ENCODE data around the gene PRKCZ. TPM values are rescaled to one million over a fixed set of nuclear protein-coding genes. Genes with fewer than 3 reads are reported as not detected.
"Not testable (repeated sequence)": the region's sequence is repeated elsewhere in the genome, so short reads cannot be mapped to it uniquely, and the experiment has no call there.

The PRKCZ gene
- total and polyA plus RNA-seq, 2 of the 4 experiments (the other 2 are of a cell fraction): 2.0 to 3.5 TPM

GRCh38 chr1:2121794-2122193 is 71.6 kb downstream of the PRKCZ start:
- POLR2A ChIA-PET (ENCODE audit: unreplicated experiment): not testable (repeated sequence)

More at GRCh38 chr1:2121794-2122193, 71.6 kb downstream of the PRKCZ start:
- ATAC-seq (ENCODE audit: low read depth); H3K27ac ChIP-seq (ENCODE audit: insufficient read depth, low read length); H3K14ac ChIP-seq (replicated peaks; ENCODE audit: low read depth, low read length); H3K9me3 ChIP-seq (ENCODE audit: control insufficient read depth, insufficient read depth, low read length); H4K91ac ChIP-seq (ENCODE audit: insufficient read depth, low read depth, low read length); H2BK5ac ChIP-seq (ENCODE audit: low read depth, low read length, poor library complexity, severe bottlenecking); H3K18ac ChIP-seq (ENCODE audit: low read depth, low read length); H3K9ac ChIP-seq (ENCODE audit: low read depth, low read length); H3K4me3 ChIP-seq (ENCODE audit: insufficient read depth, low read depth, low read length); H3K56ac ChIP-seq (ENCODE audit: extremely low read depth, insufficient read depth, low read length); H3K23ac ChIP-seq (ENCODE audit: low read depth, low read length); H2AFZ ChIP-seq (replicated peaks; ENCODE audit: low read length, poor library complexity); H3K4me1 ChIP-seq (ENCODE audit: control insufficient read depth, insufficient read depth, low read length); intact Hi-C loops (cut with micrococcal nuclease); H3K79me1 ChIP-seq (ENCODE audit: low read depth in 1 of 2, low read length in 2 of 2); H2AK5ac ChIP-seq (ENCODE audit: low read depth, low read length); H3K4ac ChIP-seq (ENCODE audit: low read depth, low read length); H2BK120ac ChIP-seq (ENCODE audit: low read depth, low read length); DNase-seq; in situ Hi-C loops (cut with MboI; ENCODE audit: low sequenced_read_pairs); H3K4me2 ChIP-seq (ENCODE audit: low read depth, low read length); H4K20me1 ChIP-seq (ENCODE audit: insufficient read depth, low read length); BruUV-seq (replicated peaks); CTCF ChIA-PET; dilution Hi-C loops (cut with HindIII; ENCODE audit: low sequenced_read_pairs, unreplicated experiment); H3K36me3 ChIP-seq (ENCODE audit: control insufficient read depth, insufficient read depth, low read length); H2BK15ac ChIP-seq (ENCODE audit: low read depth, low read length); H3K27me3 ChIP-seq (ENCODE audit: control insufficient read depth, insufficient read depth, low read length); H4K5ac ChIP-seq (ENCODE audit: low read depth, low read length); H2AK9ac ChIP-seq (replicated peaks; ENCODE audit: low read depth, low read length, poor library complexity); H4K8ac ChIP-seq (ENCODE audit: low read depth in 2 of 2, low read length in 2 of 2); H3K9me1 ChIP-seq (ENCODE audit: insufficient read depth, low read length); H2BK20ac ChIP-seq (ENCODE audit: low read depth, low read length): not testable (repeated sequence)
- WGBS, 2 experiments (ENCODE audit: extremely low coverage in 2 of 2, insufficient read length in 1 of 2): no CpG with 5 or more reads among the region's 23 CpGs
